B cell (primary cell): ENCODE results near the gene DIAPH1. TPM values are rescaled to one million over a fixed set of nuclear protein-coding genes. Genes with fewer than 3 reads are reported as not detected.

Experiments
- ATAC-seq: fragments of 200-7000 bp; cut with Tn5 transposase; one replicate; pipeline ENCODE4 v1.10.0; 2021; ENCODE audit warnings: low read depth, mild to moderate bottlenecking, moderate number of reproducible peaks, moderate library complexity
- CTCF ChIA-PET: fragments of 350-600 bp; sonication (Branson Sonifier 250); formaldehyde crosslinking; loops from one replicate; lab custom pipeline; 2021; ENCODE audit warnings: antibody characterized with exemption, inconsistent platforms; lab: Charles Lee
- POLR2A ChIA-PET: fragments of 350-600 bp; sonication (Branson Sonifier 250); formaldehyde crosslinking; loops from one replicate; lab custom pipeline; 2021; ENCODE audit warnings: antibody characterized with exemption; lab: Charles Lee
- DNase-seq: peaks from one replicate; pipeline ENCODE4 v3.0.0; 2013
- H2AFZ ChIP-seq: 2 replicates; pipeline ENCODE4 v1.6.1; 2012; ENCODE audit warnings: mild to moderate bottlenecking, low read depth, low read length; ENCODE audit not compliant: insufficient read depth, poor library complexity, severe bottlenecking
- H3K27ac ChIP-seq, 2 donors: 1 replicate in 1 of 2; 2 replicates in 1 of 2; pipeline ENCODE4 v1.5.1; 2012 to 2013; ENCODE audit warnings: low read length in 2 of 2, mild to moderate bottlenecking in 2 of 2, moderate library complexity in 1 of 2
- H3K27me3 ChIP-seq, 4 experiments: fragments of 200-600 bp in 1 of 4; sonication (generic) in 1 of 4; replicated peaks in 1 of 4; 1 replicate in 2 of 4; 2 replicates in 2 of 4; pipeline versions ENCODE4 v1.6.1 to v1.7.0; 2013 to 2016; ENCODE audit warnings: low read length in 3 of 4, mild to moderate bottlenecking in 2 of 4, mixed read lengths in 1 of 4, moderate library complexity in 1 of 4; ENCODE audit not compliant: insufficient read depth in 4 of 4, control insufficient read depth in 3 of 4; ENCODE audit errors: control extremely low read depth in 1 of 4
- H3K36me3 ChIP-seq, 2 experiments: replicated peaks in 1 of 2; 1 replicate in 1 of 2; 2 replicates in 1 of 2; pipeline versions ENCODE4 v1.6.1 to v1.7.1; 2013; ENCODE audit warnings: low read length in 1 of 2; ENCODE audit not compliant: insufficient read depth in 2 of 2, control insufficient read depth in 1 of 2; ENCODE audit errors: control extremely low read depth in 1 of 2, extremely low read depth in 1 of 2
- H3K4me1 ChIP-seq, 2 donors: fragments of 200-600 bp in 1 of 2; sonication (generic) in 1 of 2; 1 replicate in 1 of 2; 2 replicates in 1 of 2; pipeline versions ENCODE4 v1.5.1 to v1.6.1; 2013 to 2017; ENCODE audit warnings: low read length in 2 of 2; ENCODE audit not compliant: control insufficient read depth in 2 of 2, insufficient read depth in 2 of 2
- H3K4me2 ChIP-seq: replicated peaks from 2 replicates; pipeline ENCODE3; 2012; ENCODE audit warnings: mild to moderate bottlenecking, low read depth, low read length; ENCODE audit not compliant: poor library complexity, severe bottlenecking
- H3K4me3 ChIP-seq, 5 experiments: fragments of 200-600 bp in 1 of 5; sonication (generic) in 1 of 5; 1 replicate in 3 of 5; 2 replicates in 2 of 5; pipeline versions ENCODE4 v1.5.1 to v1.7.0; 2011 to 2016; ENCODE audit warnings: low read length in 4 of 5, mild to moderate bottlenecking in 4 of 5, low read depth in 2 of 5, control low read depth in 1 of 5, moderate library complexity in 1 of 5; ENCODE audit not compliant: insufficient read depth in 1 of 5; ENCODE audit errors: control extremely low read depth in 1 of 5, extremely low read depth in 1 of 5
- H3K79me2 ChIP-seq: fragments of 200-600 bp; sonication (generic); one replicate; pipeline ENCODE4 v1.6.0; 2016; ENCODE audit warnings: low read length; ENCODE audit not compliant: control insufficient read depth, insufficient read depth
- H3K9ac ChIP-seq: fragments of 200-600 bp; sonication (generic); 2 replicates; pipeline ENCODE4 v1.6.1; 2017; ENCODE audit warnings: mild to moderate bottlenecking, low read length, moderate library complexity
- H3K9me3 ChIP-seq, 3 donors: one replicate each; pipeline versions ENCODE4 v1.6.1 to v1.7.1; 2013; ENCODE audit warnings: low read length in 2 of 3; ENCODE audit not compliant: control insufficient read depth in 2 of 3, insufficient read depth in 1 of 3; ENCODE audit errors: control extremely low read depth in 1 of 3
- H4K20me1 ChIP-seq: 2 replicates; pipeline ENCODE4 v1.6.0; 2012; ENCODE audit warnings: mild to moderate bottlenecking, low read length; ENCODE audit not compliant: insufficient read depth, control insufficient read depth, poor library complexity, severe bottlenecking
- H3K27ac Mint-ChIP-seq: one replicate; pipeline ENCODE4 v1.8.0; 2021; ENCODE audit warnings: mixed read lengths
- H3K27me3 Mint-ChIP-seq: one replicate; pipeline ENCODE4 v1.8.0; 2021; ENCODE audit warnings: mixed read lengths
- H3K4me1 Mint-ChIP-seq: one replicate; pipeline ENCODE4 v1.8.0; 2021; ENCODE audit warnings: mixed read lengths
- H3K4me3 Mint-ChIP-seq: one replicate; pipeline ENCODE4 v1.8.0; 2021; ENCODE audit warnings: mixed read lengths
- H3K9me3 Mint-ChIP-seq: one replicate; pipeline ENCODE4 v1.8.0; 2022; ENCODE audit warnings: mixed read lengths; ENCODE audit not compliant: insufficient read depth
- CTCF ChIP-seq: fragments of 200-600 bp; IDR thresholded peaks from one replicate; pipeline ENCODE4 v1.8.0; 2022; ENCODE audit warnings: antibody characterized with exemption, mild to moderate bottlenecking
- EZH2 ChIP-seq: IDR thresholded peaks from 2 replicates; pipeline ENCODE4 v1.6.1; 2012; ENCODE audit warnings: borderline replicate concordance, low read depth, mild to moderate bottlenecking, moderate library complexity, low read length; ENCODE audit not compliant: insufficient read depth, poor library complexity, severe bottlenecking
- WGBS: methylation state at CpG from one replicate; pipeline ENCODE4 v1.1.5; 2013; ENCODE audit warnings: missing lambda C conversion rate; ENCODE audit not compliant: insufficient coverage; 5-methylcytosine and 5-hydroxymethylcytosine counted together
- intact Hi-C: fragments of 100-400 bp; cut with micrococcal nuclease; formaldehyde crosslinking; loops from one replicate; pipeline ENCODE4 v1.10.0; 2022
- polyA plus RNA-seq: library from polyadenylated mRNA; depleted of rRNA; stranded (reverse); fragments of >200 nt; gene quantifications from 2 replicates; pipeline ENCODE4 v1.2.3, GENCODE V29; 2012
- total RNA-seq, 2 donors: library from RNA; stranded (reverse); fragments of 120-200 nt in 1 of 2; gene quantifications; 1 replicate in 1 of 2; 2 replicates in 1 of 2; pipeline versions ENCODE4 v1.2.3 to v1.2.4, GENCODE V29; 2013 to 2022

The DIAPH1 gene
- total and polyA plus RNA-seq, 2 donors (not counting 1 experiment from before 2014, with no cell fraction given): 59.7 to 113 TPM

- peaks cover 9% of the 10 kb centered on the region for H3K27me3 Mint-ChIP-seq
- Histone ChIP-seq H2AFZ (no peak overlapping the region), H3K27me3 (peaks cover 0 to 4% (median 1%) of the 10 kb centered on the region in 4 experiments), H3K9ac (no peak overlapping the region), H4K20me1 (no peaks in the 10 kb centered on the region), H3K79me2 (no peaks in the 10 kb centered on the region), H3K4me1 (peaks cover 4 to 6% of the 10 kb centered on the region in 2 donors), H3K4me2 (no peak overlapping the region), H3K4me3 (no peak overlapping the region), H3K36me3 (no peaks in the 10 kb centered on the region), H3K9me3 (peaks cover 0 to 6% (median 0%) of the 10 kb centered on the region in 3 donors), H3K27ac (no peak overlapping the region)
- DNase-seq: no peak
- no peak overlapping the region for H3K27ac Mint-ChIP-seq
- H3K4me1 Mint-ChIP-seq: peaks cover 4% of the 10 kb centered on the region
- H3K9me3 Mint-ChIP-seq: no peaks in the 10 kb centered on the region
- WGBS: 92% methylated on average over 11 of the region's 17 CpGs
- intact Hi-C loops: no loop called here
- H3K4me3 Mint-ChIP-seq: no peak overlapping the region
- POLR2A ChIA-PET: no interaction called here
- no peak for ATAC-seq
- TF ChIP-seq CTCF: no peak
- CTCF ChIA-PET: interaction anchor here (1.0 to 2.0 kb wide), 5 partner anchors 25 to 328 kb away, joined by 3 to 8 read pairs (median 3); no protein-coding TSS in a partner anchor
Measured at GRCh38 chr5:141662028-141662427, 43.2 kb upstream of the DIAPH1 start.

- ATAC-seq (no peak), DNase-seq (no peak)
- ChIA-PET POLR2A (interaction anchor here (0.6 kb wide), 1 partner anchor 191 kb away, joined by 8 read pairs; no protein-coding TSS in a partner anchor), CTCF (interaction anchor here (0.5 to 2.6 kb wide), 4 partner anchors 10 to 233 kb away, joined by 3 to 7 read pairs (median 5); no protein-coding TSS in a partner anchor)
- Mint-ChIP-seq H3K27ac (no peak overlapping the region), H3K27me3 (peaks cover 21% of the 10 kb centered on the region), H3K4me3 (no peak overlapping the region), H3K9me3 (no peaks in the 10 kb centered on the region), H3K4me1 (peaks cover under 1% of the 10 kb centered on the region)
- Histone ChIP-seq H3K36me3 (no peaks in the 10 kb centered on the region), H4K20me1 (no peaks in the 10 kb centered on the region), H3K79me2 (no peaks in the 10 kb centered on the region), H3K4me1 (no peaks in the 10 kb centered on the region), H2AFZ (no peak overlapping the region), H3K27ac (no peak overlapping the region), H3K4me2 (no peak overlapping the region), H3K9ac (no peak overlapping the region), H3K9me3 (peaks cover 0 to 6% (median 0%) of the 10 kb centered on the region in 3 donors), H3K4me3 (no peak overlapping the region), H3K27me3 (peaks cover 0 to 12% (median 1%) of the 10 kb centered on the region in 4 experiments)
- 74% methylated on average over 7 of the region's 8 CpGs for WGBS
- TF ChIP-seq CTCF (no peak), EZH2 (no peak)
- intact Hi-C loops: loop anchor here (10.0 kb wide), 1 partner anchor 447 kb away; the partner anchor contains the start of gene NDFIP1
Measured at GRCh38 chr5:141657937-141658545, 39.2 kb upstream of the DIAPH1 start.
